ENCODE data around the gene GPR153.
"Not testable (repeated sequence)": the region's sequence is repeated elsewhere in the genome, so short reads cannot be mapped to it uniquely, and the experiment has no call there.

GPR153 gene

DNA sequence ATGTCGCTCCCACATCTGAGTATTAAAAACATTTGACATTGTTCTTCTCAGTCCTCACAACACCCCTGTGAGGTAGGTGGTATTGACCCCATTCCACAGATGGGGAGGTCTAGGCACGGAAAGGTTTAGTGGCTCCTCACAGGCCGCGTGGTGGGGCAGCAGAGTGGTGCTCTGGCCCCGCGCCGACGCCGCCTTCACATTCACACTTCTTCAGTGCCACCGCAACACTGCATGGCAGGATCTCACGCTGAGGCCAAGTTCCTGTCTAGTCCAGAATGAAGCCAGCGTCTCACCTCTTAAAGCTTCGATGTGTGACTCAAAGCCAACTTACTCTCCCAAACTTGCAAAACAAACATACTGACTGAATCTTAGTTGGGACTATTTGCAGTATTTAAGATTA lies 37.3 kb downstream of the GPR153 start:
- CTCF ChIA-PET, result interaction anchor here (0.9 to 7.3 kb wide), 2 partner anchors 16 to 19 kb away, joined by 4 to 62 read pairs; partner anchors contain the start of gene RNF207
- POLR2A ChIA-PET, result no interaction called here
- TF ChIP-seq, protein P1, sequence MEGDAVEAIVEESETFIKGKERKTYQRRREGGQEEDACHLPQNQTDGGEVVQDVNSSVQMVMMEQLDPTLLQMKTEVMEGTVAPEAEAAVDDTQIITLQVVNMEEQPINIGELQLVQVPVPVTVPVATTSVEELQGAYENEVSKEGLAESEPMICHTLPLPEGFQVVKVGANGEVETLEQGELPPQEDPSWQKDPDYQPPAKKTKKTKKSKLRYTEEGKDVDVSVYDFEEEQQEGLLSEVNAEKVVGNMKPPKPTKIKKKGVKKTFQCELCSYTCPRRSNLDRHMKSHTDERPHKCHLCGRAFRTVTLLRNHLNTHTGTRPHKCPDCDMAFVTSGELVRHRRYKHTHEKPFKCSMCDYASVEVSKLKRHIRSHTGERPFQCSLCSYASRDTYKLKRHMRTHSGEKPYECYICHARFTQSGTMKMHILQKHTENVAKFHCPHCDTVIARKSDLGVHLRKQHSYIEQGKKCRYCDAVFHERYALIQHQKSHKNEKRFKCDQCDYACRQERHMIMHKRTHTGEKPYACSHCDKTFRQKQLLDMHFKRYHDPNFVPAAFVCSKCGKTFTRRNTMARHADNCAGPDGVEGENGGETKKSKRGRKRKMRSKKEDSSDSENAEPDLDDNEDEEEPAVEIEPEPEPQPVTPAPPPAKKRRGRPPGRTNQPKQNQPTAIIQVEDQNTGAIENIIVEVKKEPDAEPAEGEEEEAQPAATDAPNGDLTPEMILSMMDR (IDR thresholded peaks at IDR 0.05; ENCODE audit: insufficient read depth, low read length, missing control alignments), result no peak
- H3K4me3 ChIP-seq (ENCODE audit: low read depth, low read length), result no peak overlapping the region
- no peak for DNase-seq (ENCODE audit: low read depth, low spot score)

DNA sequence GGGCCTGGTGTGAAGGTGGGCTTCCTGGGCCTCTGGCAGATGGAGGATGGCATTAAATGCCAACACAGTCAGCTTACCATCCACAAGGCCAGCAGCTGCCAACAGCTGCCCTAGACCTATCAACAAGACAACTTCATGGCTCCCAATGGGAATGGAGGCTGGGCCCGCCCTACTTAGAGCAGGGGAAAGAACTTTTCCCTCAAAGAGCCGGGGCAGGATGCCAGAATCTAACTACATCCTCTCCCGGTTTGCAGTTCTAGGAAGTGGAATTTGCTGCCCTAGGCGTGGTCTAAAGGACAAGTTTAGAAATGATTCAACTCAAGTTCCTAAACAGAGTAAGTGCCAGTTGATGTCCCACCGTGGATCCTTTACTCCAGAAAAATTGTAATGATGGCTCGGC lies 38.3 kb downstream of the GPR153 start:
- POLR2A ChIA-PET, result no interaction called here

GRCh38 chr1:6221210-6221784 lies 39.6 kb downstream of the GPR153 start:
- no peak overlapping the region for H3K4me3 ChIP-seq (ENCODE audit: low read depth, low read length)
- no peak for DNase-seq (ENCODE audit: low read depth, low spot score)
- ChIA-PET POLR2A (no interaction called here), CTCF (interaction anchor here (1.3 to 7.3 kb wide), 3 partner anchors 13 to 17 kb away, joined by 5 to 62 read pairs (median 10); partner anchors contain the start of gene RNF207)
- TF ChIP-seq, protein P1 (IDR thresholded peaks at IDR 0.05; ENCODE audit: insufficient read depth, low read length, missing control alignments), result no peak

More for the DNA sequence above, 38.3 kb downstream of the GPR153 start:
- CTCF ChIA-PET, result interaction anchor here (7.3 kb wide), 1 partner anchor 15 kb away, joined by 62 read pairs; the partner anchor contains the start of gene RNF207
- no peak for DNase-seq (ENCODE audit: low read depth, low spot score)
- TF ChIP-seq, protein P1 (IDR thresholded peaks at IDR 0.05; ENCODE audit: insufficient read depth, low read length, missing control alignments), result no peak
- H3K4me3 ChIP-seq (ENCODE audit: low read depth, low read length), result no peak overlapping the region

GRCh38 chr1:6220236-6220635 lies 40.7 kb downstream of the GPR153 start:
- CTCF ChIA-PET, result interaction anchor here (1.1 to 7.3 kb wide), 4 partner anchors 12 to 22 kb away, joined by 3 to 62 read pairs (median 8); partner anchors contain the start of gene RNF207
- no peak for DNase-seq (ENCODE audit: low read depth, low spot score)
- H3K4me3 ChIP-seq (ENCODE audit: low read depth, low read length), result no peak overlapping the region
- TF ChIP-seq, protein P1 (IDR thresholded peaks at IDR 0.05; ENCODE audit: insufficient read depth, low read length, missing control alignments), result no peak
- POLR2A ChIA-PET, result interaction anchor here (1.0 kb wide), 1 partner anchor 19 kb away, joined by 3 read pairs; no protein-coding TSS in a partner anchor

DNA sequence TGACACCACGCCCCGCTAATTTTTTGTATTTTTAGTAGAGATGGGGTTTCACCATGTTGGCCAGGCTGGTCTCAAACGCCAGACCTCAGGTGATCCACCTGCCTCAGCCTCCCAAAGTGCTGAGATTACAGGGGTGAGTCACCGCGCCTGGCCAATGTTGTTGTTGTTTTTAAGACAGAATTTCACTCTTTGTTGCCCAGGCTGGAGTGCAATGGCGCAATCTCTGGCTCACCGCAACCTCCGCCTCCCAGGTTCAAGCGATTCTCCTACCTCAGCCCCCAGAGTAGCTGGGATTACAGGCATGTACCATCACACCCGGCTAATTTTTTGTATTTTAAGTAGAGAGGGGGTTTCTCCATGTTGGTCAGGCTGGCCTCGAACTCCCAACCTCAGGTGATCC lies 41.3 kb downstream of the GPR153 start:
- DNase-seq (ENCODE audit: low read depth, low spot score); POLR2A ChIA-PET; H3K4me3 ChIP-seq (ENCODE audit: low read depth, low read length): not testable (repeated sequence)
- CTCF ChIA-PET, result interaction anchor here (0.6 to 7.3 kb wide), 4 partner anchors 12 to 34 kb away, joined by 3 to 62 read pairs (median 4); partner anchors contain the start of gene RNF207

GRCh38 chr1:6218375-6219164 lies 42.3 kb downstream of the GPR153 start:
- TF ChIP-seq, protein P1 (IDR thresholded peaks at IDR 0.05; ENCODE audit: insufficient read depth, low read length, missing control alignments), result no peak
- H3K4me3 ChIP-seq (ENCODE audit: low read depth, low read length), result no peak overlapping the region
- POLR2A ChIA-PET, result interaction anchor here (0.6 kb wide), 1 partner anchor 18 kb away, joined by 3 read pairs; no protein-coding TSS in a partner anchor
- DNase-seq (ENCODE audit: low read depth, low spot score), result no peak
- CTCF ChIA-PET, result interaction anchor here (4.2 kb wide), 1 partner anchor 13 kb away, joined by 27 read pairs; the partner anchor contains the start of gene RNF207

Data from AG04449 (cell line).